GM18868 (cell line): ENCODE measurements around the gene RPUSD1.
"Not testable (repeated sequence)": the region's sequence is repeated elsewhere in the genome, so short reads cannot be mapped to it uniquely, and the experiment has no call there.

Source experiments
- ATAC-seq: cut with Tn5 transposase; IDR thresholded peaks from one replicate; pipeline ENCODE4 v1.9.1; 2021; ENCODE audit warnings: mild to moderate bottlenecking, moderate library complexity; ENCODE audit not compliant: unreplicated experiment

The RPUSD1 gene

GRCh38 chr16:787978-788398 lies at the start of gene RPUSD1:
RPUSD1 (minus strand) TSS chr16:788381; CDS start chr16:787737, 644 bp downstream.
- no peak for ATAC-seq

- ATAC-seq: not testable (repeated sequence)
Observed at GRCh38 chr16:836822-837221, 48.6 kb upstream of the RPUSD1 start.

- no peak for ATAC-seq
Observed at GRCh38 chr16:836221-836620, 48.0 kb upstream of the RPUSD1 start.

- no peak for ATAC-seq
Observed at GRCh38 chr16:835373-835772, 47.2 kb upstream of the RPUSD1 start.

GRCh38 chr16:833411-833810 lies 45.2 kb upstream of the RPUSD1 start:
- no peak for ATAC-seq

GRCh38 chr16:832652-833336 lies 44.6 kb upstream of the RPUSD1 start:
- no peak for ATAC-seq

GRCh38 chr16:831571-832413 lies 43.6 kb upstream of the RPUSD1 start:
- ATAC-seq: no peak

GRCh38 chr16:830871-831570 lies 42.8 kb upstream of the RPUSD1 start:
- no peak for ATAC-seq

- ATAC-seq: no peak
Observed at GRCh38 chr16:830107-830870, 42.1 kb upstream of the RPUSD1 start.

GRCh38 chr16:828891-829290 lies 40.7 kb upstream of the RPUSD1 start:
- ATAC-seq: no peak

- ATAC-seq: no peak
Observed at GRCh38 chr16:827513-827912, 39.3 kb upstream of the RPUSD1 start.

GRCh38 chr16:825341-826061 lies 37.3 kb upstream of the RPUSD1 start:
- ATAC-seq: no peak

GRCh38 chr16:824601-825000 lies 36.4 kb upstream of the RPUSD1 start:
- ATAC-seq: no peak

- no peak for ATAC-seq
Observed at GRCh38 chr16:824194-824593, 36.0 kb upstream of the RPUSD1 start.

GRCh38 chr16:822909-823297 lies 34.7 kb upstream of the RPUSD1 start:
- no peak for ATAC-seq

GRCh38 chr16:822174-822908 lies 34.2 kb upstream of the RPUSD1 start:
- no peak for ATAC-seq

GRCh38 chr16:821751-822150 lies 33.6 kb upstream of the RPUSD1 start:
- ATAC-seq: no peak

GRCh38 chr16:820748-821147 lies 32.6 kb upstream of the RPUSD1 start:
- ATAC-seq: no peak

- not testable (repeated sequence) for ATAC-seq
Observed at GRCh38 chr16:820044-820408, 31.8 kb upstream of the RPUSD1 start.
